Measurements from ENCODE around the gene NFX1.
A peak's percentile ranks its signal among the peaks of the same experiment; 100 is the strongest.

Gene NFX1

GRCh38 chr9:33290247-33291030, at the start of gene NFX1:
Gene NFX1, plus strand, starts transcription at chr9:33290516. Its CDS starts 57 bp downstream, at chr9:33290573.
- Histone ChIP-seq H3K9me3 (no peaks in the 10 kb centered on the region), H3K36me3 (peaks cover 5% of the 10 kb centered on the region), H3K4me1 (ENCODE audit: control insufficient read depth in 1 of 2, insufficient read depth in 1 of 2, low read depth in 1 of 2, low read length in 1 of 2) (peaks cover 28 to 30% of the 10 kb centered on the region in 2 experiments), H3K27me3 (no peaks in the 10 kb centered on the region), H3K4me3 (ENCODE audit: low read depth in 1 of 2, low read length in 1 of 2) (peak within 1 kb of the TSS; percentile 91 to 98), H3K27ac (peak within 1 kb of the TSS; percentile 96)
- TF ChIP-seq, protein P1, sequence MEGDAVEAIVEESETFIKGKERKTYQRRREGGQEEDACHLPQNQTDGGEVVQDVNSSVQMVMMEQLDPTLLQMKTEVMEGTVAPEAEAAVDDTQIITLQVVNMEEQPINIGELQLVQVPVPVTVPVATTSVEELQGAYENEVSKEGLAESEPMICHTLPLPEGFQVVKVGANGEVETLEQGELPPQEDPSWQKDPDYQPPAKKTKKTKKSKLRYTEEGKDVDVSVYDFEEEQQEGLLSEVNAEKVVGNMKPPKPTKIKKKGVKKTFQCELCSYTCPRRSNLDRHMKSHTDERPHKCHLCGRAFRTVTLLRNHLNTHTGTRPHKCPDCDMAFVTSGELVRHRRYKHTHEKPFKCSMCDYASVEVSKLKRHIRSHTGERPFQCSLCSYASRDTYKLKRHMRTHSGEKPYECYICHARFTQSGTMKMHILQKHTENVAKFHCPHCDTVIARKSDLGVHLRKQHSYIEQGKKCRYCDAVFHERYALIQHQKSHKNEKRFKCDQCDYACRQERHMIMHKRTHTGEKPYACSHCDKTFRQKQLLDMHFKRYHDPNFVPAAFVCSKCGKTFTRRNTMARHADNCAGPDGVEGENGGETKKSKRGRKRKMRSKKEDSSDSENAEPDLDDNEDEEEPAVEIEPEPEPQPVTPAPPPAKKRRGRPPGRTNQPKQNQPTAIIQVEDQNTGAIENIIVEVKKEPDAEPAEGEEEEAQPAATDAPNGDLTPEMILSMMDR (IDR thresholded peaks at IDR 0.05), result peak; percentile 4

DNA sequence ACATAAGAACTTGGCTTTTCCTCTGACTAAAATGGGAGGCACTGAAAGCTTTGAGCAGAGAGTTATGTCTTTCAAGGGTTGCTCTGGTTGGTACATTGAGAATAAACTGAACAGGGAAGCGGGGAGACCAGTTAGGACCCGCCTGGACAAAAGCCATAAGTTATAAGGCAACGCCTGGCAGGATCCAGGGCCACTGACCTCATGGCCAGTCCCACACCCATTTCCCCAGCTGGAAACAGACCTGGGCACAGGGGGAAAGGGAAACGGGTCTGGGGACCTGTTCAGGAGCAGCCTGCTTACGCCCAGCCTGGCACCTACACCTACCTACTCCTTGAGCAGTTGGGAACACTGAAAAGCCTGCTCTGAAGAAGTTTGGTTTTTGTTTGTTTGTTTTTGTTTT, 49.0 kb upstream of the NFX1 start:
- Histone ChIP-seq H3K9me3 (no peaks in the 10 kb centered on the region), H3K4me1 (ENCODE audit: control insufficient read depth in 1 of 2, insufficient read depth in 1 of 2, low read depth in 1 of 2, low read length in 1 of 2) (peaks cover 0 to 3% of the 10 kb centered on the region in 2 experiments), H3K4me3 (ENCODE audit: low read depth in 1 of 2, low read length in 1 of 2) (no peak overlapping the region), H3K27me3 (no peaks in the 10 kb centered on the region), H3K36me3 (no peaks in the 10 kb centered on the region), H3K27ac (no peak overlapping the region)
- TF ChIP-seq, protein P1 (IDR thresholded peaks at IDR 0.05), result no peak

GRCh38 chr9:33242609-33243134, 47.6 kb upstream of the NFX1 start:
- TF ChIP-seq, protein P1 (IDR thresholded peaks at IDR 0.05), result no peak
- H3K4me1 ChIP-seq (ENCODE audit: control insufficient read depth in 1 of 2, insufficient read depth in 1 of 2, low read depth in 1 of 2, low read length in 1 of 2), result peaks cover 0 to 3% of the 10 kb centered on the region in 2 experiments
- H3K36me3 ChIP-seq, result no peaks in the 10 kb centered on the region
- H3K27me3 ChIP-seq, result no peaks in the 10 kb centered on the region
- H3K9me3 ChIP-seq, result no peaks in the 10 kb centered on the region
- H3K27ac ChIP-seq, result no peak overlapping the region
- no peak overlapping the region for H3K4me3 ChIP-seq (ENCODE audit: low read depth in 1 of 2, low read length in 1 of 2)

- H3K27me3 ChIP-seq, result no peaks in the 10 kb centered on the region
- no peak overlapping the region for H3K27ac ChIP-seq
- TF ChIP-seq, protein P1 (IDR thresholded peaks at IDR 0.05), result no peak
- peaks cover 0 to 3% of the 10 kb centered on the region in 2 experiments for H3K4me1 ChIP-seq (ENCODE audit: control insufficient read depth in 1 of 2, insufficient read depth in 1 of 2, low read depth in 1 of 2, low read length in 1 of 2)
- no peaks in the 10 kb centered on the region for H3K9me3 ChIP-seq
- H3K36me3 ChIP-seq, result peaks cover 7% of the 10 kb centered on the region
- H3K4me3 ChIP-seq (ENCODE audit: low read depth in 1 of 2, low read length in 1 of 2), result no peak overlapping the region
Measured at GRCh38 chr9:33244137-33244784, 46.1 kb upstream of the NFX1 start.

GRCh38 chr9:33245341-33245740, 45.0 kb upstream of the NFX1 start:
- TF ChIP-seq, protein P1 (IDR thresholded peaks at IDR 0.05), result no peak
- H3K27me3 ChIP-seq, result no peaks in the 10 kb centered on the region
- H3K36me3 ChIP-seq, result peaks cover 13% of the 10 kb centered on the region
- H3K4me3 ChIP-seq (ENCODE audit: low read depth in 1 of 2, low read length in 1 of 2), result no peak overlapping the region
- H3K27ac ChIP-seq, result no peak overlapping the region
- H3K9me3 ChIP-seq, result no peaks in the 10 kb centered on the region
- peaks cover 0 to 3% of the 10 kb centered on the region in 2 experiments for H3K4me1 ChIP-seq (ENCODE audit: control insufficient read depth in 1 of 2, insufficient read depth in 1 of 2, low read depth in 1 of 2, low read length in 1 of 2)
